ENCODE measurements around the gene HPSE2. TPM values are rescaled to one million over a fixed set of nuclear protein-coding genes. Genes with fewer than 3 reads are reported as not detected.

The HPSE2 gene
- total RNA-seq, 4 donors from 2014 or later = not detected

GRCh38 chr10:98676895-98677294, 558.8 kb downstream of the HPSE2 start:
- intact Hi-C loops (cut with DNase I) = no loop called here
- DNase-seq = no peak
- H3K36me3 ChIP-seq = no peaks in the 10 kb centered on the region

GRCh38 chr10:98675902-98676301, 559.8 kb downstream of the HPSE2 start:
- Histone ChIP-seq H3K36me3 (no peaks in the 10 kb centered on the region), H3K4me3 (replicated peaks in 1 of 3) (no peak overlapping the region), H3K4me1 (no peaks in the 10 kb centered on the region), H3K27ac (no peak overlapping the region), H3K27me3 (no peaks in the 10 kb centered on the region), H3K9me3 (no peaks in the 10 kb centered on the region)
- DNase-seq = no peak
- intact Hi-C loops (cut with DNase I) = no loop called here
- 75 to 85% methylated on average over 4 of the region's 4 CpGs for WGBS, 2 donors
- TF ChIP-seq POLR2A (IDR thresholded peaks at IDR 0.05) (no peak), CTCF (IDR thresholded peaks at IDR 0.05) (no peak)

More at GRCh38 chr10:98676895-98677294, 558.8 kb downstream of the HPSE2 start:
- H3K27me3 ChIP-seq = no peaks in the 10 kb centered on the region
- H3K4me3 ChIP-seq (replicated peaks in 1 of 3) = no peak overlapping the region
- no peak overlapping the region for H3K27ac ChIP-seq
- no peaks in the 10 kb centered on the region for H3K4me1 ChIP-seq
- TF ChIP-seq POLR2A (IDR thresholded peaks at IDR 0.05) (no peak), CTCF (IDR thresholded peaks at IDR 0.05) (no peak)
- H3K9me3 ChIP-seq = no peaks in the 10 kb centered on the region

- Histone ChIP-seq H3K9me3 (no peaks in the 10 kb centered on the region), H3K4me1 (no peaks in the 10 kb centered on the region), H3K27ac (no peak overlapping the region), H3K36me3 (no peaks in the 10 kb centered on the region), H3K27me3 (no peaks in the 10 kb centered on the region), H3K4me3 (replicated peaks in 1 of 3) (no peak overlapping the region)
- TF ChIP-seq CTCF (IDR thresholded peaks at IDR 0.05) = no peak
- no peak for TF ChIP-seq POLR2A (IDR thresholded peaks at IDR 0.05)
- intact Hi-C loops (cut with DNase I) = no loop called here
- 90 to 96% methylated on average over 1 of the region's 1 CpG for WGBS, 2 donors
- DNase-seq = no peak
Measured at GRCh38 chr10:98673171-98673782, 562.4 kb downstream of the HPSE2 start.

GRCh38 chr10:98667081-98667480, 568.6 kb downstream of the HPSE2 start:
- 71 to 86% methylated on average over 1 of the region's 1 CpG for WGBS, 2 donors
- no peaks in the 10 kb centered on the region for H3K9me3 ChIP-seq
- DNase-seq = no peak
- no peaks in the 10 kb centered on the region for H3K36me3 ChIP-seq
- intact Hi-C loops (cut with DNase I) = no loop called here
- H3K27ac ChIP-seq = no peak overlapping the region
- H3K4me3 ChIP-seq (replicated peaks in 1 of 3) = no peak overlapping the region
- no peaks in the 10 kb centered on the region for H3K27me3 ChIP-seq
- no peak for TF ChIP-seq POLR2A (IDR thresholded peaks at IDR 0.05)
- no peak for TF ChIP-seq CTCF (IDR thresholded peaks at IDR 0.05)
- no peaks in the 10 kb centered on the region for H3K4me1 ChIP-seq

- Histone ChIP-seq H3K9me3 (no peaks in the 10 kb centered on the region), H3K27ac (no peak overlapping the region), H3K36me3 (no peaks in the 10 kb centered on the region), H3K4me1 (no peaks in the 10 kb centered on the region), H3K4me3 (replicated peaks in 1 of 3) (no peak overlapping the region), H3K27me3 (no peaks in the 10 kb centered on the region)
- DNase-seq = no peak
- intact Hi-C loops (cut with DNase I) = no loop called here
- no peak for TF ChIP-seq CTCF (IDR thresholded peaks at IDR 0.05)
- TF ChIP-seq POLR2A (IDR thresholded peaks at IDR 0.05) = no peak
Measured at GRCh38 chr10:98666276-98666675, 569.4 kb downstream of the HPSE2 start.
